IMR-90 (cell line): ENCODE results near the gene POU2F1. TPM values are rescaled to one million over a fixed set of nuclear protein-coding genes. Genes with fewer than 3 reads are reported as not detected.

ENCODE experiments used
- ATAC-seq: fragments of 200-7000 bp; cut with Tn5 transposase; 2 replicates; pipeline ENCODE4 v1.9.1; 2020; ENCODE audit warnings: low read depth, mild to moderate bottlenecking, moderate library complexity
- BruUV-seq: library from RNA; stranded (reverse); fragments of 400-500 nt; replicated peaks from 2 replicates; lab custom pipeline; 2021; lab: Mats Ljungman, UMichigan
- CTCF ChIA-PET: fragments of 300-600 bp; formaldehyde crosslinking; extraction: SDS; loops from one replicate; lab custom pipeline; 2021; ENCODE audit warnings: antibody characterized with exemption; lab: Yijun Ruan, JAX
- POLR2A ChIA-PET: fragments of 300-600 bp; sonication (Branson Sonifier 250); formaldehyde crosslinking; loops from one replicate; lab custom pipeline; 2022; ENCODE audit warnings: antibody characterized with exemption; ENCODE audit not compliant: unreplicated experiment; lab: Charles Lee
- DNase-seq: peaks from one replicate; pipeline ENCODE4 v3.0.0; 2013
- H2AFZ ChIP-seq: replicated peaks from 2 replicates; pipeline ENCODE3; 2013; ENCODE audit warnings: low read length, mild to moderate bottlenecking; ENCODE audit not compliant: poor library complexity
- H2AK5ac ChIP-seq: 2 replicates; pipeline ENCODE4 v1.6.1; 2013; ENCODE audit warnings: low read depth, low read length, inconsistent platforms
- H2AK9ac ChIP-seq: replicated peaks from 2 replicates; pipeline ENCODE3; 2013; ENCODE audit warnings: mild to moderate bottlenecking, low read depth, low read length, moderate library complexity; ENCODE audit not compliant: poor library complexity
- H2BK120ac ChIP-seq: 2 replicates; pipeline ENCODE4 v1.6.1; 2013; ENCODE audit warnings: low read depth, low read length, inconsistent platforms
- H2BK15ac ChIP-seq: 3 replicates; pipeline ENCODE4 v1.6.1; 2013; ENCODE audit warnings: low read depth, low read length, inconsistent platforms
- H2BK20ac ChIP-seq: 2 replicates; pipeline ENCODE4 v1.6.1; 2013; ENCODE audit warnings: low read depth, mild to moderate bottlenecking, inconsistent platforms, low read length, moderate library complexity
- H2BK5ac ChIP-seq: 2 replicates; pipeline ENCODE4 v1.6.1; 2013; ENCODE audit warnings: mild to moderate bottlenecking, low read depth, low read length, inconsistent platforms; ENCODE audit not compliant: poor library complexity, severe bottlenecking
- H3K14ac ChIP-seq: replicated peaks from 2 replicates; pipeline ENCODE4 v1.6.1; 2013; ENCODE audit warnings: low read depth, low read length, inconsistent platforms
- H3K18ac ChIP-seq: 2 replicates; pipeline ENCODE4 v1.6.1; 2013; ENCODE audit warnings: low read depth, low read length, control low read depth
- H3K23ac ChIP-seq: 2 replicates; pipeline ENCODE4 v1.6.1; 2013; ENCODE audit warnings: low read depth, low read length, inconsistent platforms
- H3K27ac ChIP-seq: 2 replicates; pipeline ENCODE4 v1.5.1; 2013; ENCODE audit warnings: mild to moderate bottlenecking, control low read depth, low read length; ENCODE audit not compliant: insufficient read depth
- H3K27me3 ChIP-seq: 2 replicates; pipeline ENCODE4 v1.6.1; 2013; ENCODE audit warnings: low read length; ENCODE audit not compliant: control insufficient read depth, insufficient read depth
- H3K36me3 ChIP-seq: 2 replicates; pipeline ENCODE4 v1.6.1; 2013; ENCODE audit warnings: low read length, mixed read lengths; ENCODE audit not compliant: control insufficient read depth, insufficient read depth
- H3K4ac ChIP-seq: 2 replicates; pipeline ENCODE4 v1.6.1; 2013; ENCODE audit warnings: low read depth, low read length, inconsistent platforms
- H3K4me1 ChIP-seq: 2 replicates; pipeline ENCODE4 v1.6.1; 2013; ENCODE audit warnings: low read length, mixed read lengths; ENCODE audit not compliant: control insufficient read depth, insufficient read depth
- H3K4me2 ChIP-seq: 2 replicates; pipeline ENCODE4 v1.6.1; 2013; ENCODE audit warnings: low read depth, mild to moderate bottlenecking, control low read depth, low read length, moderate library complexity
- H3K4me3 ChIP-seq: 2 replicates; pipeline ENCODE4 v1.5.1; 2013; ENCODE audit warnings: low read depth, mild to moderate bottlenecking, control low read depth, low read length, moderate library complexity; ENCODE audit not compliant: insufficient read depth
- H3K56ac ChIP-seq: 2 replicates; pipeline ENCODE4 v1.6.1; 2013; ENCODE audit warnings: low read length, inconsistent platforms; ENCODE audit not compliant: insufficient read depth; ENCODE audit errors: extremely low read depth
- H3K79me1 ChIP-seq, 2 experiments: 2 replicates each; pipeline ENCODE4 v1.6.1; 2013; ENCODE audit warnings: low read length in 2 of 2, inconsistent platforms in 1 of 2, low read depth in 1 of 2
- H3K9ac ChIP-seq: 2 replicates; pipeline ENCODE4 v1.6.1; 2013; ENCODE audit warnings: low read depth, low read length, control low read depth
- H3K9me1 ChIP-seq: 2 replicates; pipeline ENCODE4 v1.6.1; 2013; ENCODE audit warnings: low read length, inconsistent platforms; ENCODE audit not compliant: insufficient read depth
- H3K9me3 ChIP-seq: 2 replicates; pipeline ENCODE4 v1.6.1; 2013; ENCODE audit warnings: low read length; ENCODE audit not compliant: control insufficient read depth, insufficient read depth
- H4K20me1 ChIP-seq: 2 replicates; pipeline ENCODE4 v1.6.1; 2013; ENCODE audit warnings: low read length, inconsistent platforms; ENCODE audit not compliant: insufficient read depth
- H4K5ac ChIP-seq: 2 replicates; pipeline ENCODE4 v1.6.1; 2013; ENCODE audit warnings: mild to moderate bottlenecking, low read depth, low read length, control low read depth
- H4K8ac ChIP-seq, 2 experiments: 2 replicates each; pipeline ENCODE4 v1.6.1; 2013; ENCODE audit warnings: low read depth in 2 of 2, low read length in 2 of 2, control low read depth in 1 of 2, inconsistent platforms in 1 of 2
- H4K91ac ChIP-seq: 2 replicates; pipeline ENCODE4 v1.6.1; 2013; ENCODE audit warnings: low read depth, low read length, inconsistent platforms; ENCODE audit not compliant: insufficient read depth
- BHLHE40 ChIP-seq: fragments of 150-350 bp; IDR thresholded peaks from 2 replicates; pipeline ENCODE4 v1.6.1; 2016; ENCODE audit warnings: mild to moderate bottlenecking, low read depth, low read length
- CEBPB ChIP-seq: IDR thresholded peaks from 2 replicates; pipeline ENCODE4 v1.6.1; 2012; ENCODE audit warnings: low read depth, low read length, improper control_type of control experiment
- CHD1 ChIP-seq: IDR thresholded peaks from 2 replicates; pipeline ENCODE4 v1.6.1; 2012; ENCODE audit warnings: low read depth, low read length, improper control_type of control experiment
- CTCF ChIP-seq: conservative IDR thresholded peaks from 2 replicates; pipeline ENCODE4 v1.5.1; 2012; ENCODE audit warnings: mild to moderate bottlenecking, low read depth, low read length, improper control_type of control experiment
- FOS ChIP-seq: fragments of 150-350 bp; IDR thresholded peaks from 2 replicates; pipeline ENCODE4 v1.6.1; 2016; ENCODE audit warnings: low read depth, low read length
- MAFK ChIP-seq: IDR thresholded peaks from 2 replicates; pipeline ENCODE4 v1.6.1; 2012; ENCODE audit warnings: low read depth, low read length, improper control_type of control experiment
- MAZ ChIP-seq: IDR thresholded peaks from 2 replicates; pipeline ENCODE4 v1.6.1; 2012; ENCODE audit warnings: low read depth, mild to moderate bottlenecking, low read length, improper control_type of control experiment, moderate library complexity, borderline replicate concordance
- MXI1 ChIP-seq: IDR thresholded peaks from 2 replicates; pipeline ENCODE4 v1.6.1; 2012; ENCODE audit warnings: low read depth, mild to moderate bottlenecking, low read length, moderate library complexity, borderline replicate concordance
- NFE2L2 ChIP-seq: fragments of 150-350 bp; IDR thresholded peaks from 2 replicates; pipeline ENCODE4 v1.6.1; 2016; ENCODE audit warnings: low read depth, mild to moderate bottlenecking, low read length
- POLR2A ChIP-seq: IDR thresholded peaks from 2 replicates; pipeline ENCODE4 v1.6.1; 2012; ENCODE audit warnings: mild to moderate bottlenecking, low read depth, low read length
- RAD21 ChIP-seq: IDR thresholded peaks from 2 replicates; pipeline ENCODE4 v1.6.1; 2012; ENCODE audit warnings: low read length, improper control_type of control experiment
- RCOR1 ChIP-seq: IDR thresholded peaks from 2 replicates; pipeline ENCODE4 v1.6.1; 2012; ENCODE audit warnings: mild to moderate bottlenecking, low read length, improper control_type of control experiment; ENCODE audit not compliant: insufficient replicate concordance
- RFX5 ChIP-seq: IDR thresholded peaks from 2 replicates; pipeline ENCODE4 v1.8.0; 2012; ENCODE audit warnings: low read depth, mild to moderate bottlenecking, low read length, moderate library complexity
- SMC3 ChIP-seq: fragments of 150-350 bp; IDR thresholded peaks from 2 replicates; pipeline ENCODE4 v1.6.1; 2016; ENCODE audit warnings: low read depth, mild to moderate bottlenecking, antibody characterized with exemption, low read length, moderate library complexity
- USF2 ChIP-seq: fragments of 150-350 bp; IDR thresholded peaks from 2 replicates; pipeline ENCODE4 v1.6.1; 2017; ENCODE audit warnings: mild to moderate bottlenecking, antibody characterized with exemption, low read length, low read depth
- dilution Hi-C: fragments of 300-500 bp; cut with HindIII; formaldehyde crosslinking; loops from one replicate; pipeline ENCODE4 v1.14.3; 2018; ENCODE audit warnings: low sequenced_read_pairs; ENCODE audit not compliant: unreplicated experiment
- in situ Hi-C: fragments of 300-500 bp; cut with MboI; formaldehyde crosslinking; loops from 3 replicates; pipeline ENCODE4 v1.14.3; 2019; ENCODE audit warnings: low sequenced_read_pairs, inconsistent platforms, mixed read lengths
- intact Hi-C: fragments of 100-400 bp; cut with micrococcal nuclease; formaldehyde crosslinking; loops from 2 replicates; pipeline ENCODE4 v1.10.0; 2022
- polyA plus RNA-seq, 3 experiments: library from polyadenylated mRNA; depleted of rRNA; stranded (reverse); fragments of >200 nt; gene quantifications; 2 replicates each; pipeline ENCODE4 v1.2.3, GENCODE V29; 2012; ENCODE audit warnings: low replicate concordance in 1 of 3
- total RNA-seq: library from RNA; depleted of rRNA; stranded (reverse); fragments of >200 nt; gene quantifications from 2 replicates; pipeline ENCODE4 v1.2.3, GENCODE V29; 2012
- TF ChIP-seq, protein P1 (sequence below): fragments of 150-350 bp; IDR thresholded peaks from 2 replicates; pipeline ENCODE4 v1.6.1; 2016; ENCODE audit warnings: low read depth, mild to moderate bottlenecking, low read length, moderate library complexity, borderline replicate concordance

Gene POU2F1
- total and polyA plus RNA-seq, 2 of the 4 experiments (the other 2 are of a cell fraction), result 1.2 to 3.4 TPM

DNA sequence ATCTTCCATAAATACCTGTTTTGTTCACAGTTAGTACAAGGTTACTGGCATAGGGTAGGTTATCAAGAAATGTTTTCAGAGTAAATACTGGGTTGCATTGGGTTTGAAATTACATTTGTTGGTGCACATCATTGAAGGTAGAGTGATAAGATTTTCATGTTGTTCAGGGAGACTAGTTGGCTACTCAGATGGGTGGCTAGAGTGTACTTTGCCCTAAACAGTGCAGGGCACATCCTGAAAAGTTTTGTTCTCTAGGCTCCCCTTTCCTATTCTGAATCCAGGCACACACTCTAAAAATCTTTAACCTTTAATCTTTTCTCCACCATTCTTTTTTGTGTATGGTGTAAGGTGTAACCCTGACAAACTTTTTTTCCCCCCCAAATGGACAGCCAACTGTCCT is 18.0 kb downstream of the POU2F1 start:
- H2BK120ac ChIP-seq, result no peak overlapping the region
- POLR2A ChIA-PET, result no interaction called here
- no peak overlapping the region for H3K9ac ChIP-seq
- H4K91ac ChIP-seq, result no peak overlapping the region
- CTCF ChIA-PET, result no interaction called here
- no peaks in the 10 kb centered on the region for H3K9me3 ChIP-seq
- no peak overlapping the region for H3K56ac ChIP-seq
- H3K4me1 ChIP-seq, result no peaks in the 10 kb centered on the region
- H2BK20ac ChIP-seq, result no peak overlapping the region
- H3K4me2 ChIP-seq, result no peak overlapping the region
- peaks cover 12 to 14% of the 10 kb centered on the region in 2 experiments; a peak in 3 of 4 replicates for H3K79me1 ChIP-seq
- no peak overlapping the region for H3K18ac ChIP-seq
- intact Hi-C loops (no loop called here), in situ Hi-C loops (no loop called here), dilution Hi-C loops (no loop called here)
- H3K9me1 ChIP-seq, result no peaks in the 10 kb centered on the region; the same call in 1 of the 2 replicates
- no peak overlapping the region for H4K5ac ChIP-seq
- BruUV-seq, result no TSS peak
- no peak overlapping the region for H3K14ac ChIP-seq
- no peaks in the 10 kb centered on the region for H3K36me3 ChIP-seq
- no peak overlapping the region for H2AK9ac ChIP-seq
- no peak for DNase-seq
- no peak overlapping the region for H4K8ac ChIP-seq
- H3K23ac ChIP-seq, result no peak overlapping the region
- H3K27me3 ChIP-seq, result no peaks in the 10 kb centered on the region
- H3K4me3 ChIP-seq, result no peak overlapping the region
- ATAC-seq, result no peak
- H2AK5ac ChIP-seq, result no peak overlapping the region
- H2AFZ ChIP-seq, result no peak overlapping the region
- TF ChIP-seq, protein P1, sequence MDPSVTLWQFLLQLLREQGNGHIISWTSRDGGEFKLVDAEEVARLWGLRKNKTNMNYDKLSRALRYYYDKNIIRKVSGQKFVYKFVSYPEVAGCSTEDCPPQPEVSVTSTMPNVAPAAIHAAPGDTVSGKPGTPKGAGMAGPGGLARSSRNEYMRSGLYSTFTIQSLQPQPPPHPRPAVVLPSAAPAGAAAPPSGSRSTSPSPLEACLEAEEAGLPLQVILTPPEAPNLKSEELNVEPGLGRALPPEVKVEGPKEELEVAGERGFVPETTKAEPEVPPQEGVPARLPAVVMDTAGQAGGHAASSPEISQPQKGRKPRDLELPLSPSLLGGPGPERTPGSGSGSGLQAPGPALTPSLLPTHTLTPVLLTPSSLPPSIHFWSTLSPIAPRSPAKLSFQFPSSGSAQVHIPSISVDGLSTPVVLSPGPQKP, result no peak
- no peak for TF ChIP-seq NFE2L2
- TF ChIP-seq RFX5, result no peak
- TF ChIP-seq CEBPB, result no peak
- no peak for TF ChIP-seq RAD21
- no peak for TF ChIP-seq CTCF
- no peak for TF ChIP-seq CHD1
- TF ChIP-seq BHLHE40, result no peak
- TF ChIP-seq MAFK, result no peak
- TF ChIP-seq RCOR1, result no peak
- TF ChIP-seq POLR2A, result no peak
- TF ChIP-seq MXI1, result no peak
- TF ChIP-seq USF2, result no peak
- no peak for TF ChIP-seq FOS
- no peak for TF ChIP-seq MAZ
- TF ChIP-seq SMC3, result no peak
- no peaks in the 10 kb centered on the region; the same call in 1 of the 2 replicates for H4K20me1 ChIP-seq
- H3K4ac ChIP-seq, result no peak overlapping the region
- no peak overlapping the region for H2BK5ac ChIP-seq
- no peak overlapping the region for H3K27ac ChIP-seq
- no peak overlapping the region for H2BK15ac ChIP-seq
